CD14-positive monocyte (primary cell): ENCODE results near the gene TPRG1. TPM values are rescaled to one million over a fixed set of nuclear protein-coding genes. Genes with fewer than 3 reads are reported as not detected.
A peak's percentile ranks its signal among the peaks of the same experiment; 100 is the strongest.

Source experiments
- DNase-seq, 3 donors: peaks; one replicate each; pipeline ENCODE4 v3.0.0-alpha.2; 2011 to 2022
- H2AFZ ChIP-seq: 2 replicates; pipeline ENCODE4 v1.6.0; 2012; ENCODE audit warnings: mild to moderate bottlenecking, low read depth, low read length, inconsistent platforms; ENCODE audit not compliant: insufficient read depth, poor library complexity, severe bottlenecking
- H3K27ac ChIP-seq, 2 donors: 1 replicate in 1 of 2; 2 replicates in 1 of 2; pipeline ENCODE4 v1.5.1; 2012 to 2013; ENCODE audit warnings: low read length in 2 of 2, control low read depth in 1 of 2, inconsistent platforms in 1 of 2, low read depth in 1 of 2, mild to moderate bottlenecking in 1 of 2
- H3K27me3 ChIP-seq, 2 donors: one replicate each; pipeline versions ENCODE4 v1.6.0 to v1.6.1; 2011 to 2013; ENCODE audit warnings: low read length in 2 of 2; ENCODE audit not compliant: control insufficient read depth in 2 of 2, insufficient read depth in 2 of 2
- H3K36me3 ChIP-seq, 2 donors: replicated peaks in 1 of 2; 1 replicate in 1 of 2; 2 replicates in 1 of 2; pipeline versions ENCODE4 v1.5.1 to v1.6.1; 2012 to 2013; ENCODE audit warnings: low read length in 2 of 2, control low read depth in 1 of 2, inconsistent platforms in 1 of 2, mild to moderate bottlenecking in 1 of 2; ENCODE audit not compliant: insufficient read depth in 2 of 2, control insufficient read depth in 1 of 2
- H3K4me1 ChIP-seq, 2 donors: 1 replicate in 1 of 2; 2 replicates in 1 of 2; pipeline versions ENCODE4 v1.5.1 to v1.6.1; 2012 to 2013; ENCODE audit warnings: low read length in 2 of 2, control low read depth in 1 of 2, inconsistent platforms in 1 of 2, mild to moderate bottlenecking in 1 of 2, moderate library complexity in 1 of 2; ENCODE audit not compliant: insufficient read depth in 2 of 2, control insufficient read depth in 1 of 2
- H3K4me2 ChIP-seq: replicated peaks from 2 replicates; pipeline ENCODE3; 2012; ENCODE audit warnings: low read length, moderate library complexity, mild to moderate bottlenecking; ENCODE audit not compliant: poor library complexity, severe bottlenecking; ENCODE audit errors: extremely low read depth
- H3K4me3 ChIP-seq, 3 experiments: fragments of 200-600 bp in 1 of 3; sonication (generic) in 1 of 3; replicated peaks in 1 of 3; 1 replicate in 2 of 3; 2 replicates in 1 of 3; pipeline ENCODE4 v1.5.1; 2011 to 2013; ENCODE audit warnings: low read length in 3 of 3, mild to moderate bottlenecking in 3 of 3, control low read depth in 2 of 3, low read depth in 2 of 3, inconsistent platforms in 1 of 3, moderate library complexity in 1 of 3
- H3K79me2 ChIP-seq: 2 replicates; pipeline ENCODE4 v1.6.0; 2012; ENCODE audit warnings: mild to moderate bottlenecking, control low read depth, inconsistent platforms, low read length, moderate library complexity; ENCODE audit not compliant: insufficient read depth
- H3K9ac ChIP-seq: 2 replicates; pipeline ENCODE4 v1.6.0; 2017; ENCODE audit warnings: low read length, mild to moderate bottlenecking; ENCODE audit not compliant: insufficient read depth, poor library complexity, severe bottlenecking
- H3K9me3 ChIP-seq, 2 donors: replicated peaks in 1 of 2; 1 replicate in 1 of 2; 2 replicates in 1 of 2; pipeline versions ENCODE4 v1.5.1 to v1.6.1; 2012 to 2013; ENCODE audit warnings: low read length in 2 of 2, control low read depth in 1 of 2; ENCODE audit not compliant: control insufficient read depth in 1 of 2, insufficient read depth in 1 of 2
- H4K20me1 ChIP-seq: 2 replicates; pipeline ENCODE4 v1.6.0; 2012; ENCODE audit warnings: mild to moderate bottlenecking, low read length, control low read depth, moderate library complexity; ENCODE audit not compliant: insufficient read depth
- H3K27ac Mint-ChIP-seq, 7 donors: one replicate each; pipeline ENCODE4 v1.8.0; 2020; ENCODE audit warnings: mild to moderate bottlenecking in 7 of 7, mixed read lengths in 7 of 7, moderate library complexity in 6 of 7, inconsistent platforms in 2 of 7
- H3K27me3 Mint-ChIP-seq, 3 donors: one replicate each; pipeline ENCODE4 v1.8.0; 2021 to 2022; ENCODE audit warnings: low read depth in 3 of 3, mild to moderate bottlenecking in 3 of 3, mixed read lengths in 3 of 3, moderate library complexity in 3 of 3, inconsistent platforms in 1 of 3
- H3K36me3 Mint-ChIP-seq, 2 donors: one replicate each; pipeline ENCODE4 v1.8.0; 2020; ENCODE audit warnings: mixed read lengths in 2 of 2, inconsistent platforms in 1 of 2, mild to moderate bottlenecking in 1 of 2
- H3K4me1 Mint-ChIP-seq: one replicate; pipeline ENCODE4 v1.8.0; 2020; ENCODE audit warnings: mild to moderate bottlenecking, mixed read lengths
- H3K4me3 Mint-ChIP-seq, 2 donors: one replicate each; pipeline ENCODE4 v1.8.0; 2020; ENCODE audit warnings: mild to moderate bottlenecking in 2 of 2, mixed read lengths in 2 of 2, moderate library complexity in 1 of 2
- H3K9me3 Mint-ChIP-seq, 7 donors: one replicate each; pipeline ENCODE4 v1.8.0; 2020 to 2022; ENCODE audit warnings: mixed read lengths in 7 of 7, mild to moderate bottlenecking in 6 of 7, moderate library complexity in 6 of 7, inconsistent platforms in 2 of 7
- CTCF ChIP-seq: fragments of 200-600 bp; IDR thresholded peaks from one replicate; pipeline ENCODE4 v1.8.0; 2022; ENCODE audit warnings: antibody characterized with exemption, mild to moderate bottlenecking
- WGBS: methylation state at CpG from one replicate; pipeline ENCODE4 v1.1.5; 2013; ENCODE audit warnings: missing lambda C conversion rate; ENCODE audit not compliant: insufficient coverage; 5-methylcytosine and 5-hydroxymethylcytosine counted together
- intact Hi-C, 2 donors: fragments of 100-400 bp; cut with micrococcal nuclease; formaldehyde crosslinking; loops; one replicate each; pipeline versions ENCODE4 v1.15.0 to v1.15.1; 2023
- polyA plus RNA-seq, 3 donors: library from polyadenylated mRNA; depleted of rRNA in 1 of 3; unstranded in 2 of 3; stranded (reverse) in 1 of 3; fragments of 300-500 nt in 2 of 3; fragments of >200 nt in 1 of 3; fragmentation: Illumina TruSeq in 2 of 3; gene quantifications; 1 replicate in 2 of 3; 2 replicates in 1 of 3; pipeline ENCODE4 v1.2.3, GENCODE V29; 2012 to 2021

The TPRG1 gene
- polyA plus RNA-seq, 3 donors: 0.14 to 1.7 (median 0.55) TPM

GRCh38 chr3:189303584-189303983 lies 131.8 kb downstream of the TPRG1 start:
- Histone ChIP-seq H3K4me1 (no peaks in the 10 kb centered on the region), H3K36me3 (no peaks in the 10 kb centered on the region), H3K27ac (no peak overlapping the region), H3K4me3 (no peak overlapping the region), H3K4me2 (no peak overlapping the region), H2AFZ (no peak overlapping the region), H3K27me3 (no peaks in the 10 kb centered on the region), H3K79me2 (no peaks in the 10 kb centered on the region), H4K20me1 (no peaks in the 10 kb centered on the region), H3K9me3 (no peaks in the 10 kb centered on the region), H3K9ac (no peak overlapping the region)
- H3K9me3 Mint-ChIP-seq: no peaks in the 10 kb centered on the region
- no peaks in the 10 kb centered on the region for H3K4me1 Mint-ChIP-seq
- WGBS: no CpG with 5 or more reads among the region's 1 CpG
- H3K27ac Mint-ChIP-seq: no peak overlapping the region
- H3K27me3 Mint-ChIP-seq: peaks cover 0 to 3% (median 0%) of the 10 kb centered on the region in 3 donors
- no peak for TF ChIP-seq CTCF
- no peak overlapping the region for H3K4me3 Mint-ChIP-seq
- H3K36me3 Mint-ChIP-seq: no peaks in the 10 kb centered on the region
- no peak for DNase-seq
- intact Hi-C loops: no loop called here

- Mint-ChIP-seq H3K9me3 (no peaks in the 10 kb centered on the region), H3K4me1 (no peaks in the 10 kb centered on the region), H3K27me3 (peaks cover 0 to 3% (median 0%) of the 10 kb centered on the region in 3 donors), H3K27ac (peak overlapping the region in 1 of 7 donors; percentile 1), H3K4me3 (no peak overlapping the region), H3K36me3 (no peaks in the 10 kb centered on the region)
- Histone ChIP-seq H3K4me3 (no peak overlapping the region), H4K20me1 (no peaks in the 10 kb centered on the region), H3K27ac (no peak overlapping the region), H3K4me2 (no peak overlapping the region), H3K4me1 (no peaks in the 10 kb centered on the region), H3K9me3 (no peaks in the 10 kb centered on the region), H3K27me3 (no peaks in the 10 kb centered on the region), H3K9ac (no peak overlapping the region), H2AFZ (no peak overlapping the region), H3K79me2 (no peaks in the 10 kb centered on the region), H3K36me3 (no peaks in the 10 kb centered on the region)
- WGBS: 85% methylated on average over 3 of the region's 10 CpGs
- no peak for DNase-seq
- TF ChIP-seq CTCF: no peak
- intact Hi-C loops: no loop called here
Measured at GRCh38 chr3:189304465-189305351, 132.9 kb downstream of the TPRG1 start.
